HPDE6-E6E7 (cell line): ENCODE measurements around the gene SPC24.
"Not testable (repeated sequence)": the region's sequence is repeated elsewhere in the genome, so short reads cannot be mapped to it uniquely, and the experiment has no call there.

Experiments
- DNase-seq: peaks from one replicate; pipeline ENCODE4 v3.0.0; 2011; ENCODE audit warnings: missing footprints; ENCODE audit errors: extremely low spot score

The SPC24 gene

DNA sequence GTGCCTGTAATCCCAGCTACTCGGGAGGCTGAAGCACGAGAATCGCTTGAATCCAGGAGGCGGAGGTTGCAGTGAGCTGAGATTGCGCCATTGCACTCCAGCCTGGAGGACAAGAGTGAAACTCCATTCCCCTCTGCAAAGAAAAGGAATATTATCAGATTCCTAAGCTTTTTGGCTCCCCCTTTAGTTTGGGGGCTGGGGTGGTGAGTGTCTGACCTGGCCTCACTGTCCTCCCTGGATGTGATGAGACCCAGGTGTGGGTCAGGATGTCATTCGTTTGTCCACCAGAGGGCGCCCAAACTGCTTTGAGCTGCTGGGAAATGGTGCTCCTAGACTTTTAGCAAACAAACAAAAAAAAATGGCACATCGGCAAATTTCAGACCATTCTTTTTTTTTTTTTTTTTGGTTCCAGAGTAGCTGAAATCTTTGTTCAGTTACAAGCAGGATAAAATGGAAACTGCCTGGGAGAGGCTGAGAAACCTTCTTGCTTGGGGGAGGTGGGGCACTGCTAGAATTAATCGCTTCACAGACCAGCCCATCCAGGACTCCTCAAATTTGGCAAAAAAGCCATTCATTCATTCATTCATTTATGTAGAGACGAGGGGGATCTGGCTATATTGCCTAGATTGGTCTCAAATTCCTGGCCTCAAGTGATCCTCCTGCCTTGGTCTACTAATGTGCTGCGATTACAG lies 29.4 kb downstream of the SPC24 start:
- no peak for DNase-seq

DNA sequence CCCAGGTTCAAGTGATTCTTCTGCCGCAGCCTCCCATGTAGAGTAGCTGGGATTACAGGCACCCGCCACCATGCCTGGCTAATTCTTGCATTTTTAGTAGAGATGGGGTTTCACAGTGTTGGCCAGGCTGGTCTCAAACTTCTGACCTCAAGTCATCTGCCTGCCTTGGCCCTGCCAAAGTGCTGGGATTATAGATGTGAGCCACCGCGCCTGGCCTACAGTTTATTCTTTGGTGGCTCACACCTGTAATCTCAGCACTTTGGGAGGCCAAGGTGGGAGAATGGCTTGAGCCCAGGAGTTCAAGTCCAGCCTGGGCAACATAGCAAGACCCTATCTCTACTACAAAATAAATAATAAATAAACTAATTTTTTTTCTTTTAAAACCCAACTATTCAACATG lies 31.4 kb downstream of the SPC24 start:
- not testable (repeated sequence) for DNase-seq

DNA sequence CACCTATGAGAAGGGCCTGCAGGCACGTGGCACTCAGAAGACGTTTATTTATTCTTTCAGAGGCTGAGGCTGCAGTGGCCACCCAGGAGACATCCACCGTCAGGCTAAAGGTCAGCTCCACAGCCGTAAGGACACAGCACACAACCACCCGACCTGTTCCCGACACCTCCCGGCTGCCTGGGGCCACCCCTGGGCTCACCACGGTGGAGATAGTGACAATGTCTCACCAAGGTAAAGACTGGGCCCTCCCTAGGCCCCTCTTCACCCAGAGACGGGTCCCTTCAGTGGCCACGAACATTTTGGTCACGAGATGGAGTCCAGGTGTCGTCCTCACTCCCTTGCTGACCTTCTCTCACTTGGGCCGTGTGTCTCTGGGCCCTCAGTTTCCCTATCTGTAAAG lies 32.5 kb downstream of the SPC24 start:
- no peak for DNase-seq

DNA sequence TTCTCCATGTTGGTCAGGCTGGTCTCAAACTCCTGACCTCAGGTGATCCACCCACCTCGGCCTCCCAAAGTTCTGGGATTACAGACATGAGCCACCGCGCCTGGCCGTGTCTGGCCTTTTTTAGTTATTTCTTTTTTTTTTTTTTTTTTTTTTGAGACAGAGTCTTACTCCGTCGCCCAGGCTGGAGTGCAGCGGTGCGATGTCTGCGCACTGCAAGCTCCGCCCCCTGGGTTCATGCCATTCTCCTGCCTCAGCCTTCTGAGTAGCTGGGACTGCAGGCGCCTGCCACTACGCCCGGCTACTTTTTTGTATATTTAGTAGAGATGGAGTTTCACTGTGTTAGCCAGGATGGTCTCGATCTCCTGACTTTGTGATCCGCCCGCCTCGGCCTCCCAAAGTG lies 33.6 kb downstream of the SPC24 start:
- not testable (repeated sequence) for DNase-seq

DNA sequence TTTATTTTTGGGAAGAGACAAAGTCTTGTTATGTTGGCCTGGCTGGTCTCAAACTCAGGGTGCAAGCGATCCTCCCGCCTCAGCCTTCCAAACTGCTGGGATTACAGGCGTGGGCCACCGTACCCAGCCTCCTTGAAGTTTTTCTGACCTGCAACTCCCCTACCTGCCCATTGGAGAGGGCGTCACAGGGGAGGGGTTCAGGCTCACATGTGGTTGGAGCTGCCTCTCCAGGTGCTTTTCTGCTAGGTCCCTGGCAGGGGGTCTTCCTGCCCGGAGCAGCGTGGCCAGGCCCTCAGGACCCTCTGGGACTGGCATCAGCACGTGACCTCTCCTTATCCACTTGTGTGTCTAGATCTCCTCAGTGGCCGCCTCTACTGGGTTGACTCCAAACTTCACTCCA lies 39.1 kb downstream of the SPC24 start:
- DNase-seq: no peak

DNA sequence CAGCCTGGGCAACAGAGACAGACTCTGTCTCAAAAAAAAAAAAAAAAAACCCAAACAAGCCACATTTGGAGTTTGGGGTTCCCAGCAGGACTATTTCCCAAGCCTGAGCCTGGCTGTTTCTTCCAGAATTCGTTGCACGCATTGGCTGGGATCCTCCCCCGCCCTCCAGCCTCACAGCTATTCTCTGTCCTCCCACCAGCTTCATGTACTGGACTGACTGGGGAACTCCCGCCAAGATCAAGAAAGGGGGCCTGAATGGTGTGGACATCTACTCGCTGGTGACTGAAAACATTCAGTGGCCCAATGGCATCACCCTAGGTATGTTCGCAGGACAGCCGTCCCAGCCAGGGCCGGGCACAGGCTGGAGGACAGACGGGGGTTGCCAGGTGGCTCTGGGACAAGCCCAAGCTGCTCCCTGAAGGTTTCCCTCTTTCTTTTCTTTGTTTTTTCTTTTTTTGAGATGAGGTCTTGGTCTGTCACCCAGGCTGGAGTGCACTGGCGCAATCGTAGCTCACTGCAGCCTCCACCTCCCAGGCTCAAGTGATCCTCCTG lies 39.6 kb downstream of the SPC24 start:
- DNase-seq: no peak

DNA sequence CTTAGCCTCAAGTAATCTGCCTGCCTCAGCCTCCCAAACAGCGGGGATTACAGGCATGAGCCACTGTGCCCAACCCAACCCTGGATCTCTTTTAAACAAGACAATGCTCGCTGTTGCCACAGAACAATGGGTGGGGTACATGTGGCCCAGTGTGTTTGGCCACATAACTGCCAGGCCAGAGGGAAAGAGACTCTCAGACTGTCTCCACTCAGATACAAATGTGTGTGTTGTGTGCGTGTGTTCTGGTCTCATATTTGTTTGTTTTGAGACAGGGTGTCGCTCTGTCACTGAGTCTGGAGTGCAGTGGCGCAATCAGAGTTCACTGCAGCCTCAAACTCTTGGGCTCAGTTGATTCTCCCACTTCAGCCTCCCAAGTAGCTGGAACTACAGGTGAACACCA lies 40.5 kb downstream of the SPC24 start:
- no peak for DNase-seq

DNA sequence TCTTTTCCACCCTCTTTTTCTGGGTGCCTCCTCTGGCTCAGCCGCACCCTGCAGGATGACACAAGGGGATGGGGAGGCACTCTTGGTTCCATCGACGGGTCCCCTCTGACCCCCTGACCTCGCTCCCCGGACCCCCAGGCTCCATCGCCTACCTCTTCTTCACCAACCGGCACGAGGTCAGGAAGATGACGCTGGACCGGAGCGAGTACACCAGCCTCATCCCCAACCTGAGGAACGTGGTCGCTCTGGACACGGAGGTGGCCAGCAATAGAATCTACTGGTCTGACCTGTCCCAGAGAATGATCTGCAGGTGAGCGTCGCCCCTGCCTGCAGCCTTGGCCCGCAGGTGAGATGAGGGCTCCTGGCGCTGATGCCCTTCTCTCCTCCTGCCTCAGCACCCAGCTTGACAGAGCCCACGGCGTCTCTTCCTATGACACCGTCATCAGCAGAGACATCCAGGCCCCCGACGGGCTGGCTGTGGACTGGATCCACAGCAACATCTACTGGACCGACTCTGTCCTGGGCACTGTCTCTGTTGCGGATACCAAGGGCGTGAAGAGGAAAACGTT lies 42.4 kb downstream of the SPC24 start:
- DNase-seq: no peak

DNA sequence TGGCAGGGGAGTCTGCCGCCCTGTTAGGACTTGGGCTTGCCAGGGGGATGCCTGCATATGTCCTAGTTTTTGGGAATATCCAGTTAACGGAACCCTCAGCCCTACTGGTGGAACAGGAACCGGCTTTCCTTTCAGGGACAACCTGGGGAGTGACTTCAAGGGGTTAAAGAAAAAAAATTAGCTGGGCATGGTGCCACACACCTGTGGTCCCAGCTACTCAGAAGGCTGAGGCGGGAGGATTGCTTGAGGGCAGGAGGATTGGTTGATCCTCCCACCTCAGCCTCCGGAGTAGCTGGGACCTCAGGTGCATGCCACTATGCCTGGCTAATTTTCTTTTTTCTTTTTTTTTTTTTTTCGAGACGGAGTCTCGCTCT lies 43.8 kb downstream of the SPC24 start:
- DNase-seq: no peak

DNA sequence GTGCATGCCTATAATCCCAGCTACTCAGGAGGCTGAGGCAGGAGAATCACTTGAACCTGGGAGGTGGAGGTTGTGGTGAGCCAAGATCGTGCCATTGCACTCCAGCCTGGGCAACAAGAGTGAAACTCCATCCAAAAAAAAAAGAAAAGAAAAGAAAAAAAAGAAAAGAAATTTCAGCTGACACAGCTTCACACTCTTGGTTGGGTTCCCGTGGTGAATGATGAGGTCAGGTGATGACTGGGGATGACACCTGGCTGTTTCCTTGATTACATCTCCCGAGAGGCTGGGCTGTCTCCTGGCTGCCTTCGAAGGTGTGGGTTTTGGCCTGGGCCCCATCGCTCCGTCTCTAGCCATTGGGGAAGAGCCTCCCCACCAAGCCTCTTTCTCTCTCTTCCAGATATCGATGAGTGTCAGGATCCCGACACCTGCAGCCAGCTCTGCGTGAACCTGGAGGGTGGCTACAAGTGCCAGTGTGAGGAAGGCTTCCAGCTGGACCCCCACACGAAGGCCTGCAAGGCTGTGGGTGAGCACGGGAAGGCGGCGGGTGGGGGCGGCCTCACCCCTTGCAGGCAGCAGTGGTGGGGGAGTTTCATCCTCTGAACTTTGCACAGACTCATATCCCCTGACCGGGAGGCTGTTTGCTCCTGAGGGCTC lies 44.3 kb downstream of the SPC24 start:
- DNase-seq: no peak

DNA sequence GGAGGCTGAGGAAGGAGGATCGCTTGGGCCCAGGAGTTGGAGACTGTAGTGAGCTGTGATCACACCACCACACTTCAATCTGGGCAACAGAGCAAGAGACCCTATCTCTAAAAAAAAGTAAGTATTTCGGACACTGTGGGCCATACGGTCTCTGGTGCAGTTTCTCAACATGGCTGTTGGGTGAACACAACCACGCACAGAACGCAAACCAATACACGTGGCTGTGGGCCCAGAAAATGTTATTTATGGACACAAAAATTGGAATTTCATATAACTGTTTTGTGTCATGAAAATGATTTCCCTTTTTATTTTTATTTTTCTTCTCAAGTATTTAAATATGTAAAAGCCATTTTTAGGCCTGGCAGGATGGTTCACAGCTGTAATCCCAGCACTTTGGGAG lies 46.8 kb downstream of the SPC24 start:
- DNase-seq: no peak

DNA sequence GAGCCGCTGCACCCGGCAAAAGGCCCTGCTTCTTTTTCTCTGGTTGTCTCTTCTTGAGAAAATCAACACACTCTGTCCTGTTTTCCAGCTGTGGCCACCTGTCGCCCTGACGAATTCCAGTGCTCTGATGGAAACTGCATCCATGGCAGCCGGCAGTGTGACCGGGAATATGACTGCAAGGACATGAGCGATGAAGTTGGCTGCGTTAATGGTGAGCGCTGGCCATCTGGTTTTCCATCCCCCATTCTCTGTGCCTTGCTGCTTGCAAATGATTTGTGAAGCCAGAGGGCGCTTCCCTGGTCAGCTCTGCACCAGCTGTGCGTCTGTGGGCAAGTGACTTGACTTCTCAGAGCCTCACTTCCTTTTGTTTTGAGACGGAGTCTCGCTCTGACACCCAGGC lies 49.1 kb downstream of the SPC24 start:
- no peak for DNase-seq

DNA sequence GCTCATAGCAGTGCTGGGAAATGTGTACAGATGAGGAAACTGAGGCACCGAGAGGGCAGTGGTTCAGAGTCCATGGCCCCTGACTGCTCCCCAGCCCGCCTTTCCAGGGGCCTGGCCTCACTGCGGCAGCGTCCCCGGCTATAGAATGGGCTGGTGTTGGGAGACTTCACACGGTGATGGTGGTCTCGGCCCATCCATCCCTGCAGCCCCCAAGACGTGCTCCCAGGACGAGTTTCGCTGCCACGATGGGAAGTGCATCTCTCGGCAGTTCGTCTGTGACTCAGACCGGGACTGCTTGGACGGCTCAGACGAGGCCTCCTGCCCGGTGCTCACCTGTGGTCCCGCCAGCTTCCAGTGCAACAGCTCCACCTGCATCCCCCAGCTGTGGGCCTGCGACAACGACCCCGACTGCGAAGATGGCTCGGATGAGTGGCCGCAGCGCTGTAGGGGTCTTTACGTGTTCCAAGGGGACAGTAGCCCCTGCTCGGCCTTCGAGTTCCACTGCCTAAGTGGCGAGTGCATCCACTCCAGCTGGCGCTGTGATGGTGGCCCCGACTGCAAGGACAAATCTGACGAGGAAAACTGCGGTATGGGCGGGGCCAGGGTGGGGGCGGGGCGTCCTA lies 50.5 kb downstream of the SPC24 start:
- DNase-seq: no peak

DNA sequence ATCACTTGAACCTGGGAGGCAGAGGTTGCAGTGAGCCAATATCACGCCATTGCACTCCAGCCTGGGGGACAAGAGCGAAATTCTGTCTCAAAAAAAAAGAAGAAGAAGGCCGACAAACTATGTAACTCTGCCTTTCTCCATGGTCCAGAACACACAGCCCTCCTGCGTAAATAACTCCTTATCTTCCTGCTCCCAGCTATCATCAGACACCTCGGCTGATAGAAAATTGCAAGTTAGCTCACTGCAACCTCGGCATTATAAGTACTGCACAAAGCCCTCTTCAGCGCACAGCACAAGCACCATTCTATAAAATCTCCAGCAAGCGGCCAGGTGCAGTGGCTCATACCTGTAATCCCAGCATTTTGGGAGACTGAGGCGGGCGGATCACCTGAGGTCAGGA lies 51.9 kb downstream of the SPC24 start:
- DNase-seq: not testable (repeated sequence)

DNA sequence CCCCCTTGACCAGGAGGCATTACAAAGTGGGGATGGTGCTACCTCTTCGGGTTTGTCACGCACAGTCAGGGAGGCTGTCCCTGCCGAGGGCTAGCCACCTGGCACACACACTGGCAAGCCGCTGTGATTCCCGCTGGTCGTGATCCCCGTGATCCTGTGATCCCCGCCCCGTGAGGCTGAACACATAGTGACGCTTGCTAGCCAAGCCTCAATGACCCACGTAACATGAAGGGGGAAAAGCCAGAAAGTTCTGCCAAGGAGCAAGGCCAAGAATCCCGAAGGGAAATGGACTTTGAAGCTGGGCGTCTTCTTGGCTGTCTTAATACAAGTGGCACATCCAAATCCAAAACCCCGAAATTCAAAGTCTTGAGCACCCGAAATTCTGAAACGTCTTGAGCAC lies 52.6 kb downstream of the SPC24 start:
- DNase-seq: no peak

DNA sequence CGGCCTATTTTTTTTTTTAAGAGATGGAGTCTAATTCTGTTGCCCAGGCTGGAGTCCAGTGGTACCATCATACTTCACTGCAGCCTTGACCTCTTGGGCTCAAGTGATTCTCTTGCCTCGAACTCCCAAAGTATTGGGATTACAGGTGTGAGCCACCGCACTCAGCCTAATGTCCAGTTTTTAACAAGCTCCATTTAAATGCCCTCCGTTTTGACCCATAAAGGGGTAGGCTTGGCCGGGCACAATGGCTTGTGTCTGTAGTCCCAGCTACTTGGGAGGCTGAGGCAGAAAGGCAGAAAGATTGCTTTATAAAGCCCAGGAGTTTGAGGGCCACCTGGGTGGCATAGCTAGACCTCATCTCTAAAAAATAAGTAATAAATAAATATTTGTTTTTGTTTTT lies 54.5 kb downstream of the SPC24 start:
- DNase-seq: no peak

DNA sequence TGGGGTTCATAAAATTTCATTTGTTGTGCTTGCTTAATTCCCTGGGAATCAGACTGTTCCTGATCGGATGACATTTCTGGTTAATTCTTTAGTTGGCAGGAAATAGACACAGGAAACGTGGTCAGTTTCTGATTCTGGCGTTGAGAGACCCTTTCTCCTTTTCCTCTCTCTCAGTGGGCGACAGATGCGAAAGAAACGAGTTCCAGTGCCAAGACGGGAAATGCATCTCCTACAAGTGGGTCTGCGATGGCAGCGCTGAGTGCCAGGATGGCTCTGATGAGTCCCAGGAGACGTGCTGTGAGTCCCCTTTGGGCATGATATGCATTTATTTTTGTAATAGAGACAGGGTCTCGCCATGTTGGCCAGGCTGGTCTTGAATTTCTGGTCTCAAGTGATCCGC lies 55.5 kb downstream of the SPC24 start:
- DNase-seq: no peak

DNA sequence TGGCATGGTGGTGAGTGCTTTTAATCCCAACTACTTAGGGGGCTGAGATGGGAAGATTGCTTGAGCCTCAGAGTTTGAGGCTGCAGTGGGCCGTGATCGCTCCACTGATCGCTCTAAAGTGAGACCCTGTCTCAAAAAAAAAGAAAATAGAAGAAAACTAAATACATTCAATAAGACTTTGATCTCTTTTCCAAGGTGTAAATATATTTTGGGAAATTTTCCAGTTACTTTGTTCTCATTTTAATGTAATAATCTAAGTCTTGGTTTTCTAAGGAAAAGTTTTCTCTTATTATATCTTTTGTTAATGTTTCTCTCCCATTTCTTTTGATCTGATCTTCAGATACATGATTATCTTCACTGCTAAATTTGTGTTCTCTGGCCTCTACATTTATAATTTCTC lies 56.7 kb downstream of the SPC24 start:
- no peak for DNase-seq

DNA sequence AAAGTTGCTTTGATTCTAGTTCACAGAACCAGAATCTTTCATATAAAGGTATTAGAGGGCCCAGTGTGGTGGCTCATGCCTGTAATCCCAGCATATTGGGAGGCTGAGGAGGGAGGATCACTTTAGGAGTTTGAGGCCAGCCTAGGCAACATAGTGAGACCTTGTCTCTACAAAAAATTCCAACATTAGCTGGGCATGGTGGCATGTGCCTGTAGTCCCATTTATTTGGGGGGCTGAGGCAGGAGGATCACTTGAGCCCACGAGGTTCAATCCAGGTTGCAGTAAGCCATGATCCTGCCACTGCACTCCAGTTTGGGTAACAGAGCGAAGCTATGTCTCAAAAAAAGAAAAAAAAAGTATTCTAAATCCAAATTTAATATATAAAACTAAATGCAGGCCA lies 57.3 kb downstream of the SPC24 start:
- DNase-seq: no peak

DNA sequence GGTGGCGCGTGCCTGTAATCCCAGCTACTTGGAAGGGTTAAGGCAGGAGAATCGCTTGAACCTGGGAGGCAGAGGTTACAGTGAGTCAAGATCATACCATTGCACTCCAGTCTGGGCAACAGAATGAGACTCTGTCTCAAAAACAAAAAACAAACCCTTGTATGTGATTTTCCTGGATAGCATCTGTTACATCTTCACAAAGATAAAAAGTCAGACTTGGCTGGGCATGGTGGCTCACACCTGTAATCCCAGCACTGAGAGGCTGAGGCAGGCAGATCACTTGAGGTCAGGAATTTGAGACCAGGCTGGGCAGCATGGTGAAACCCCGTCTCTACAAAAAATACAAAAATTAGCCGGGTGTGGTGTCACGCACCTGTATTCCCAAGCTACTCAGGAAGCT lies 58.2 kb downstream of the SPC24 start:
- DNase-seq: not testable (repeated sequence)

DNA sequence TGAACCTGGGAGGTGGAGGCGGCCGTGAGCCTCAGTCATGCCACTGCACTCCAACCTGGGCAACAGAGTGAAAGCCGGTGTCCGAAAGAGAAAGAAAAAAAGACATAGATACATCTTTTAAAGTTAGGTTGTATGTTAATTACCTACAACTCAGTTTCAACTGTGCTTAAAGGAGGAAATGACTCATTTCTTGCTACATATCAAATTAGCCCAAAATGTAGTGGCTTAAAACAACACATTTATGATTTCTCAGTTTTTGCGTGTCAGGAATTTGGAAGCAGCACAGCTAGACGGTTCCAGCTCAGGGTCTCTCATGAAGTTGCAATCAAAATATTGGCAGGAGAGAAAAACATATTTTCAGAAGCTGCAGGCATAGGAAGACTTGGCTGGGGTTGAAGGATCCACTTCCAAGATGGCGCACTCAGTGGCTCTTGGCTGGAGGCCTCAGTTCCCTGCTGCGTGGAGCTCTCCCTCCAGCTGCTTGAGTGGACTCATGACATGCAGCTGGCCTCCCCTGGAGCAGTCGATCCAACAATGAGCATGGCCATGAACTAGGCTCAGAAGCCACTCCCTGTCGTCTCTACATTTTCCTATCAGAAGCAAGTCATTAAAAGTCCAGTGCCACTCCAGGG lies 59.3 kb downstream of the SPC24 start:
- no peak for DNase-seq
